GM21825 (cell line): ENCODE measurements around the gene AP3B1.
A peak's percentile ranks its signal among the peaks of the same experiment; 100 is the strongest.
"Not testable (repeated sequence)": the region's sequence is repeated elsewhere in the genome, so short reads cannot be mapped to it uniquely, and the experiment has no call there.

ENCODE experiments used
- ATAC-seq: cut with Tn5 transposase; IDR thresholded peaks from one replicate; pipeline ENCODE4 v1.9.1; 2021; ENCODE audit warnings: mild to moderate bottlenecking, moderate library complexity; ENCODE audit not compliant: unreplicated experiment

Gene AP3B1

GRCh38 chr5:78245136-78245535 is 49.4 kb downstream of the AP3B1 start:
- no peak for ATAC-seq

GRCh38 chr5:78243639-78244038 is 50.9 kb downstream of the AP3B1 start:
- ATAC-seq: no peak

GRCh38 chr5:78243091-78243490 is 51.4 kb downstream of the AP3B1 start:
- no peak for ATAC-seq

- ATAC-seq: no peak
Measured at GRCh38 chr5:78242001-78242400, 52.5 kb downstream of the AP3B1 start.

DNA sequence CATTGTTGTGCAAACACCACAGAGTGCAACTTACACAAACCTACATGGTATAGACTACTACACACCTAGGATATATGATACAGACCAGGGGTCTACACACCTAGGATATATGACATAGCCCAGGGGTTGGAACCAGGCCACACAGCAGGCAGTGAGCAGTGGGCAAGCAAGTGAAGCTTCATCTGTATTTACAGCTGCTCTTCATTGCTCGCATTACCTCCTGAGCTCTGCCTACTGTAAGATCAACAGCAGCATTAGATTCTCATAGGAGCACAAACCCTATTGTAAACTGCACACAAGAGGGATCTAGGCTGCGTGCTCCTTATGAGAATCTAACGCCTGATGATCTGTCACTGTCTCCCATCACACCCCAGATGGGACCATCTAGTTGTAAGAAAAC is 56.6 kb downstream of the AP3B1 start:
- ATAC-seq: no peak

GRCh38 chr5:78236046-78236445 is 58.5 kb downstream of the AP3B1 start:
- ATAC-seq: no peak

GRCh38 chr5:78235289-78235688 is 59.2 kb downstream of the AP3B1 start:
- no peak for ATAC-seq

GRCh38 chr5:78234804-78235203 is 59.7 kb downstream of the AP3B1 start:
- no peak for ATAC-seq

DNA sequence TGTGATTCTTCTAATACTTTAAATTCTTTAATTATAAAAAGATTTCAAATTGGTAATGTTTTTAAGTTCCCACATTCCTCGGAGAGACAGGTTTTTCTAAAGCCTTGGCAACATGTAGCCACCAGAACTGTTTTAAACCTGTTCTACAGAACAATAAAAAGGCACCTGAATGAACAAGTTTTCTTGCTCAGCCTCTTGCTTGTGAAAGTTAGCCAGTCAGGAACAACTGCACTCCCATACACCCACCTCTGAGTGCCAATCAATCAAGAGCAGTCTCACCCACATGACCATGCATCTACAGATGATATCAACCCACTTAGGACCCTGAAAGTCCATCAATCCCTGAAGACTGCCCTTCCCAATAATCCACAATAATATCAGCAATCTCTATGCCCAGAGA is 62.3 kb downstream of the AP3B1 start:
- ATAC-seq: no peak

DNA sequence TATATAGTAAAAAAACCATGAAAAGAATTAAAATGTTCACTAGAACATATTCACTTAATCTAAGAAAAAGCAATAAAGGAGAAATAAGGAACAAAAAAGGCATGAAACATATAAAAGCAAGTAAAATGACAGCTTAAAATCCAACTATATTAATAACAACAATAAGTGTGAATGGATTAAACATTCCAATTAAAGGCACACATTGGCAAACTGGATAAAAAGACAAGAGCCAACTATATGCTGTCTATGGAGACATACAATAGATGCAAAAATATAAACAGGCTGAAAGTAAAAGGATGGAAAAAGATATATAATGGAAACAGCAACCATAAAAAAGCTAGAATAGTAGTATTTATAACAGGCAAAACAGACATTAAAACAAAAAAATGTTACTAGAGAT is 70.1 kb downstream of the AP3B1 start:
- ATAC-seq: no peak

GRCh38 chr5:78221964-78222451 is 72.5 kb downstream of the AP3B1 start:
- peak; percentile 99 for ATAC-seq

- no peak for ATAC-seq
Measured at GRCh38 chr5:78221467-78221866, 73.0 kb downstream of the AP3B1 start.

GRCh38 chr5:78215972-78216371 is 78.5 kb downstream of the AP3B1 start:
- no peak for ATAC-seq

GRCh38 chr5:78215565-78215964 is 78.9 kb downstream of the AP3B1 start:
- no peak for ATAC-seq

DNA sequence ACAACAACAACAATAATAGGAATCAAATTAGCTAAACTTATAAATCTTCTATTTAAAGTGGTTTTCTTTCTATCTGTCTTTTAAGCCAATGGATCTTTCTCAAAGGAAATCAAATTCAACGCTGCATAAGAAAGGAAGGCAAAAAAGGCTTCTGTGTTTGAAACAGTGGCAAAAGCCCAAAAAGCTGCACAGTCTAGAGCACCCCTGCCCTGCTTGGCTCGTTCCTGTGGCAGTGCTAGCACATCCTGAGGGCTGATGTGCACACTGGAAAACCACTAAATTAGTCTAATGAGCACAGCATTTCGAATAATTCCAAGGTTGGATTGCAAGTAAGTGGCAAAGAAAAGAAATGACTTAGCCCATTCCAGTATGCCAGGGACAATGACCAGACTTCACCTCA is 80.7 kb downstream of the AP3B1 start:
- no peak for ATAC-seq

GRCh38 chr5:78211052-78211451 is 83.4 kb downstream of the AP3B1 start:
- no peak for ATAC-seq

- no peak for ATAC-seq
Measured at GRCh38 chr5:78204241-78204640, 90.3 kb downstream of the AP3B1 start.

DNA sequence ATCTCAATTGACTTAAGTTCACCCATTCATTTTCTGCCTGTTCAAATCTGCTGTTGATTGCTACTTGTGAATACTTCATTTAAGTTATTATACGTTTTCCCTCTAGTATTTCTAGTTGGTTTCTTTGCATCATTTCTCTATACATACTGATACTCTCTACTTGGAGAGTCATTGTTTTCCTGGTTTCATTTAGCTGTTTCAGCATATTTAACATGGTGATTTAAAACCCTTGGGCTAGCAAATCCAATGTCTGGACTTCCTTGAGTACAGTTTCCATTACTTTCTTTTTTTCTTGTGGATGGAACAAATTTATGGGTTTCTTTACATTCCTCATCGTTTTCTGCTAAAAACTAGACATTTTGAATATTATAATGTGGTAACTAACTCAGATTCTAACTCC is 90.7 kb downstream of the AP3B1 start:
- ATAC-seq: no peak

DNA sequence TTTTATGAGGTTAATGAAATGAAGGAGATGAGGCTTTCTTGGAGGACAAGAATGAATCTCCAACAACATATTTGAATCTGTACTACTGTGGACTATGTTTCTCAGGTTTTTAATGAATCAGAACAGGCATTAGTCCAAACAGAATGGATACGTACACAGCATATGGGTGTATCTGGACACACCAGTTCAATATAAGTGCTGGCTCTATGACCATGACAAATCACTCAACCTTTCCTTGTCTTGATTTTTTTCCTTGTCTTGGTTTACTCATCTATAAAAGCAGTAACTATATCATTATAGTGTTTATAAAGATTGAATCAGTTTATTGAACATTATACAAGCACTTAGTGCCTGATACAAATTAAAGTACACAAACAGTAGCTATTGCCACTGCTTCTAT is 104.1 kb downstream of the AP3B1 start:
- no peak for ATAC-seq

DNA sequence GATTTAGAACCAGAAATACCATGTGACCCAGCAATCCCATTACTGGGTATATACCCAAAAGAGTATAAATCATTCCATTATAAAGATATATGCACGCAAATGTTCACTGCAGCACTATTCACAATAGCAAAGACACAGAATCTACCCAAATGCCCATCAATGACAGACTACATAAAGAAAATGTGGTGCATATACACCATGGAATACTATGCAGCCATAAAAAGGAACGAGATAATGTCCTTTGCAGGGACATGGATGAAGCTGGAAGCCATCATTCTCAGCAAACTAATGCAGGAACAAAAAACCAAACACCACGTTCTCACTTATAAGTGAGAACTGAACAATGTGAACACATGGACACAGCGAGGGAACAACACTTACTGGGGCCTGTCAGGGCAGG is 105.8 kb downstream of the AP3B1 start:
- not testable (repeated sequence) for ATAC-seq

DNA sequence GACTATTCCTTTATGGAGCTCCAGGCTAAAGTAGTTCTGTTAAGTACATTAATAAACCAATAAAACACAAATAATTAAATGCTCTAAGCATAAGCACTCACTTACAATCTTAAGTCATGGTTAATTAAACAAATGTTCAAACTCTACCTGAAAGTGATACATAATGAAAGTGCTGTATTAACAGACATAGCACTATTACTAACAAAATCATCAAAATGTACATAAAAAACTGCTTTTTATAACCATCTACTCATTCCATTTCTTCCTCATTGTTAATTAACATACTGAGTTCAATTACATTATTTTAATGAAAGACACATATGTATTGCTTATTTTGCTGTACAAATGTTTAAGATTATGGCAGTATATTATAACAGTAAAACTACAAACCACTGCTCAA is 107.3 kb downstream of the AP3B1 start:
- ATAC-seq: no peak

DNA sequence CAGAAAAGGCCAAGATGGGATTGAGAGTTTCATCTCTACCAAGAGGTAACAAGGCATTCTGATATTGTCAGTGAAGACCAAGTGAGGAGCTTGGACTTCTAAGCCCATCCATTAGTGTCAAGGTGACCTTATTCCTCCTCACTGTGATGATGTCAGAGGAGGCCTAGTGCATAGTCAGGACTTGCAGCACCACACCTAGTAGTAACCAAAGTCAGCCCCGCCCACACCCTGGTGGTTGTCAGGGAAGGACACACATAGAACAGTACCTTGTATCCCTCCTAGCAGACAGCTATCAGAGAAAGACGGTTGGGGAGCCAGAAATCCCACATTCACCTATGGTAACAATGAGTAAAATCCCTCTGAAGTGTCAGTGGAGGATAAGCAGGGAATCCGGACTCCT is 111.7 kb downstream of the AP3B1 start:
- ATAC-seq: no peak

- ATAC-seq: no peak
Measured at GRCh38 chr5:78178356-78178755, 116.1 kb downstream of the AP3B1 start.

- not testable (repeated sequence) for ATAC-seq
Measured at GRCh38 chr5:78170335-78170734, 124.2 kb downstream of the AP3B1 start.
